OCI-M1 (cell line): ENCODE results near the gene LTK.
"Not testable (repeated sequence)": the region's sequence is repeated elsewhere in the genome, so short reads cannot be mapped to it uniquely, and the experiment has no call there.

Experiments
- DNase-seq: peaks from one replicate; lab custom pipeline; 2025; lab: John Stamatoyannopoulos, UW

Gene LTK

DNA sequence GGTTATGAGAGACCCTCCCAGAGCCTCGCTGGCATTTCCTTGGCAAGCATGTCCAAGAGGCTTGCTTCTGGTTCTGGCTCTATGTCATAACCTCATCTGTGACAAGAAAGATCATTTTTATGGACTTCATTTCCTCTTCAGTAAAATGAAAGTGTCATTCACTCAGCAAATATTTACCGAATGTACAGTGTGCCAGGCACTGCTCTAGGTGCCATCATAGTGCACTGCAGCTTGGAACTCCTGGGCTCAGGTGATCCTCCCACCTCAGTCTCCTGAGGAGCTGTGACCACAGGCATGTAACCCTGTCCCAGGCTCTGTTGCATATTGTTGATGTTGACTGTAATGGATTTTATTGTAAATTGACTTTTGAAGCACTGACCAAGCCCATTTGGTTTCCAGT, 38.7 kb downstream of the LTK start:
- DNase-seq, result no peak

DNA sequence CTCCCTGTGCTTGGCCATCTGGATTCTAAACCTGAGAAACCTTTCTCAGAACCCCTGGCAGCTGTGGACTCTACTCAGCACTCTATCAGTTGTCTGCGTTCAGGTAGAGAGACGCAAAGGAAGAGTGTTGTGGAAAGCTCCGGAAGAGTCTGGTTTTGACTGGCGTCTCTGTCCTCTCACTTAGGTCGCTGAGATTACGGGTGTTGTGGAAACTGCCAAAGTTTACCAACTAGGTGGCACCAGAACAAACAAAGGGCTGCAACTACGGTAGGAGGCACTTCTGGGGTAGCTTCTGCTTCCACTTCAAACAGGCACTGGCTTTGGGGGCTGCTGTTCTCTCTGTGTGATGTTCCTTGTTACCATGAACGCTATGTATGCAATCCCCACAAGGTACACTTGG, 39.2 kb downstream of the LTK start:
- no peak for DNase-seq

DNA sequence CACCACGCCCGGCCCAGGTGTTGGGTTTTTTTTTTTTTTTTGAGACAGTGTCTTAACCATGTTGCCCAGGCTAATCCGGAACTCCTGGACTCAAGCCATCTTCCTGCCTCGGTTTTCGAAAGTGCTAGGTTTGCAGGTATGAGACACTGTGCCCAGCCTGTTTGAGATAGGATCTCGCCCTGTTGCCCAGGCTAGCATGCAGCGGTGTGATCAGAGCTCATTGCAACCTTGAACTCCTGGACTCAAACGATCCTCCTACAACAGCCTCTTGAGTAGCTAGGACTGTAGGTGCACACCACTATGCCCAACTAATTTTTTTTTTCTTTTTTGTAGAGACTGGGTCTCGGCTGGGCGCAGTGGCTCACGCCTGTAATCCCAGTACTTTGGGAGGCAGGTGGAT, 40.2 kb downstream of the LTK start:
- no peak for DNase-seq

DNA sequence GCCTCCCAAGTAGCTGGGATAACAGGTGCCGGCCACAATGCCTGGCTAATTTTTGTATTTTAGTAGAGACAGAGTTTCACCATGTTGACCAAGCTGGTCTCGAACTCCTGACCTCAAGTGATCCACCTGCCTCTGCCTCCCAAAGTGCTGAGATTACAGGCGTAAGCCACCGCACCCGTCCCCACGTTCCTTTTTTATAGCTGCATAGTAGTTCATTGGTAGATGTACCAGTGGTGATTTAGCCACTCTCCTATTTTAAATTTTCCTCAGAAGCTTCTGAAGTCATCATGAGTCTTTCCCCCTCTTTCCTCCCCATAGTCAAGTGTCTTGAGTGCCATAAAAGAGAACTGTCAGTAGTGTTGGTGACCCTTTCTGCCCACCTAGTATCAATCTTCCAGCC, 44.0 kb downstream of the LTK start:
- not testable (repeated sequence) for DNase-seq

DNA sequence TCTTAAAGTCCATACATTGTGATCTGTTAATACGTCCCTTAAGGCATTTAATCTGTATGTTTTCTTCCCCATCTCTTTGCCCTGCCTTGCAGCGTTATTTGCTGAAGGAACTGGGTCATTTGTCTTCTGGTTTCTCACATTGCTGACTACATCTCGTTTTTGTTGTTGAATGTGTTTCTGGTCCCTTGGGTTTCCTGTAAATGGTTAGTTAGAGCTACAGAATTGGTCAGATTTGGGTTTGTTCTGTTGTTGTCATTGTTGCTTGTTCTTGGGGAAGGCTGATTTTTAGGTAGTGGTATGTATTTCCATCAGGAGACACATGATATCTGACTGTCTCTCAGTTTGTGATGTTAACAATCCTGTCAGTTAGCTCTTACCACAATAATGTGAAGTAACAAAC, 46.9 kb downstream of the LTK start:
- no peak for DNase-seq

DNA sequence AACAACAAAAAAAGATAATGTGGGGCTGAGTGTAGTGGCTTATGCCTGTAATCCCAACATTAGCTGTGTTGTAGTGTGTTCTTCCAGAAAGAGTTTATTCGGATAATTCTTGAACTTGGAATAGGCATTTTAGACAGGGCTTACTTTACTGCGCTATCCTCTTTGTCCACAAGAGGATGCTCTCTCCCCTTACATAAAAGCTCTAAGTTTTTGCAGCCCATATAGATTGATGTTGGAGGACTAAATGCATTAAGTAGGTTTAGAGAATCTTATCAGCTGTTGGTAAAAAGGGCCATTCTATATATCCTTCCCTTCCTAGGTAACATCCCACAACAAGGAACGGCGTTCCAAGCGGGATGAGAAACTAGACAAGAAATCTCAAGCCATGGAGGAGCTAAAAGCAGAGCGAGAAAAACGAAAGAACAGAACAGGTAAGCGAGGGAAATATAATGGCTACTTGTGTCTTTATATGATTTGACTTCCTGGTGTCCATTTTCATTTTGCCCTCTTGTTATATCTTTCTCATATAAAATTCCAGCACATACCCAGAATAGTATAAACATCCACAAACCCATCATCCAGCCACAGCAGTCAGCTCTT, 47.7 kb downstream of the LTK start:
- peak; percentile 65 for DNase-seq

DNA sequence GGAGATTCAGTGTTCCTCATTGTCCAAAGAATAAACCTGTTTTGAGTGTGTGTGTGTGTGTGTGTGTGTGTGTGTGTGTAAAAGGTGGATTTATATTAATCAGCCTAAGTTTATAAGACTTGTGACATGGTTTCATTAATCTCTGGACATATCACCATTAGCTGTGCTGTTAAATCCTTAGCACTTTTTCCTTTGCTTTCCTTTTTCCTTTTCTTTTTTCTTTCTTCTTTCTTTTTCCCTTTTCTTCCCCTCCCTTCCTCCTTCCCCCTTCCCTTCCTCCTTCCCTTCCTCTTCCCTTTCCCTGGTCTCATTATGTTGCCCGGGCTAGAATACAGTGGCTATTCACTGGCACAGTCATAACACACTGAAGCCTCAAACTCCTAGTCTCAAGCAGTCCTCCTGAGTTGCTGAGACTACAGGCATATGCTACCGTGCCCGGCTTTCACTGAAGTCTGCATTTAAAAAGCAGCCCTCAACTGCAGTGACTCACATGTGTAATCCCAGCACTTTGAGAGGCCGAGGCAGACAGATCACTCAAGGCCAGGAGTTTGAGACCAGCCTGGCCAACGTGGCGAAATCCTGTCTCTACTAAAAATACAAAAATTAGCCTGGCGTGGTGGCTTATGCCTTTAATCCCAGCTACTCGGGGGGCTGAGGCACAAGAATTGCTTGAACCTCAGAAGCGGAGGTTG, 48.6 kb downstream of the LTK start:
- DNase-seq, result no peak

DNA sequence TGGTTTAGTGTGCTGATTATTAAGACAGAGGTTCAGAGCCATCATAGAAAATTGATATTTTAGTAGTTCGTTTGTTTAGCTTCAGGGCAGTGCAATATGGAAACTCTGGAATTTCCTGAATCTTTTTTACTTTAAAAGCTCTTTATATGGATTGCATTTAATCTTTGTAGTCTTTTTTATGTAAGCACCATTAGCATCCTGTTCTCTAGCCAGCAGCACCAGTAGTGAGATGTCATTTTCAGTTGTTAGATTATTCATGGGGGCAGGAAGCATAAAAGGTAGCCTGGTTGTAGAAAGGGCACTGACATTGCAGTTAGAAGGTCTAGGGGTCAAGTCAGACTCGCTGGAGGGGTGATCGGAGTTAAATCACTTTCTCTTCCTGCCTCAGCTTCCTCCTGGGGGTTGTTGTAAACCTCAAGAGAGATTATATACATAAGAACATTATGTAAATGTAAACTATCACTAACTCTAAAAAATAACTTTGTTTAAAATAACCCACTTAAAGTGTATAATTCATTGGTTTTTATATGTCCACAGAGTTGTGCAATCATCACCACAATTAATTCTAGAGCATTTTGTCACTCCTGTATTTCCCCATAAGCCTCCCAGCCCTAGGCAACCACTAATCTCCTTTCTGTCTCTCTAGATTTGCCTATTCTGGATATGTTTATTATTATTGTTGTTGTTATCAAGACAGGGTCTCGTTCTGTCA, 51.4 kb downstream of the LTK start:
- no peak for DNase-seq
